ENCODE data around the gene CLEC16A. TPM values are rescaled to one million over a fixed set of nuclear protein-coding genes. Genes with fewer than 3 reads are reported as not detected.

CLEC16A gene
- total RNA-seq, 1 donor from 2014 or later, result 22.1 TPM

DNA sequence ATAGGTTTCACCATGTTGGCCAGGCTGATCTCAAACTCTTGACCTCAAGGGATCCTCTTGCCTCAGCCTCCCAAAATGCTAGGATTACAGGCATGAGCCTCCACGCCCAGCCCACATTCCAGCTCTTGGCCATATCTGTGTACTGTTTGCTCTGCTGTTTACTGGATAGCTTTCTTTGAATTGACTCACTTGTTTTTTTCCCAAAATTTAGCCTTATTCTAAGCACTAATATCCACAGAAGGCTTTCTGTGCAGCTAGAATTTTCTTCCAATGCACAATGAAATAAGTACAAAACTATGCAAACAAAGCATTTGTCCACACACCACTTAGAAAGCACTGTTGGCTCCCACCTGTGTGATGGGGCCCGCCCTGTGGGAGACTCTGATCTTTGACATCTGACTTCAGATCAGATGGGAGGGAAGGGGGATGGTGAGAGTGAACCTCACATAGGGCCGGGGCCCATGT is 72.2 kb downstream of the CLEC16A start:
- no peak for DNase-seq

DNA sequence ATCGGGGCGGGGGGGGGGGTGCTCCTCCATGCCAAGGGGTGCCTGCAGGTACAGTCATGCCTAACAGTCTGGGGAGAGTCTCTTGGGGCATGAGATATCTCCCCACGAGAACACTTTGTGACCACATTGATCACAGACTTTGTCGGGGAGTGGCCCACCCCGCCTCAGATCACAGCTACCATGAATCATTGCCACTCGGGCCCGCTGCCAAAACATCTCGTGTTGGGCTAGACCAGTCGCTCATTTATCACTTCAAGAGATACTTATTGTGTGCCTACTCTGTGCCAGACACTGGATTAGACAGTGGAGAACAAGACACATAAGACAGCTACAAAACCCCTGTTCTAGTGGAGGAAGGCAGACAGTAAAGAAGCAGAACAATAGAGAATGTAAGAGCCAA is 72.6 kb downstream of the CLEC16A start:
- DNase-seq, result no peak

DNA sequence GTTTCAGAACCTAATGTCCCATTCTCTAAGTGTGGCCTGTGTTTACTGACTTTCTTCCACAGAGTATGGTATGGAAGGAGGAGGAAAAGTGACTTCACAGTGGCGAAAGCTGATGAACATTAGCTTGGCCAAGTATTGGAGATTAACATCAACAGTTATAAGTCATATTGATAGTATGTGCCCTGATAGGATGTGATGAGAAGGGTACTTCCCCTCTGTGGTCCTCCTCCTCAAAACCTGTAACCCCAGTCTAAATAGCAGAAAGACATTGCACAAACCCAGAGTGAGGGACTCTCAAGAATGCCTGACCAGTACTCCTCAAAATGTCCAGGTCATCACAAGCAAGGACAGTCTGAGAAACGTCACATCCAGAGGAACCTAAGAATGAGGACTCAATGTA is 73.1 kb downstream of the CLEC16A start:
- no peak for DNase-seq

DNA sequence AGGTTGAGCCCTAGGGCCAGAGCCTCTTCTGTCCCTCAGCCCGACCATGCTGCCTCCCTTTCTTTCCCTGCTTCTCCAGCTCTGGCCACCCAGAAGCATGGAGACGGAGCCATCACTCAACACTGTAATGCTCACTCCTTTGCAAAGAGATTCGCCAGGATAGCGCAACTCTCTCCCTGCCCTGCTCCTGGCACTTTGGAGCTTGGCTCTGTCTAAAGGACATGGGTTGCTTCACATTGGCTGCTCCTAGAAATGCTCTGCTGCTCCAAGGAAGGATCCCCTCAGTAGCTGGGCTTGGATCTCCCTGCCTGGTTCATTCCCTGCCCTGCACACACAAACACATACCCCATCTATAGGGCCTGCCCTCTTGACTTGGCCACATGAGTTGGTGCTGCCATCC is 76.0 kb downstream of the CLEC16A start:
- peak; percentile 15 for DNase-seq

DNA sequence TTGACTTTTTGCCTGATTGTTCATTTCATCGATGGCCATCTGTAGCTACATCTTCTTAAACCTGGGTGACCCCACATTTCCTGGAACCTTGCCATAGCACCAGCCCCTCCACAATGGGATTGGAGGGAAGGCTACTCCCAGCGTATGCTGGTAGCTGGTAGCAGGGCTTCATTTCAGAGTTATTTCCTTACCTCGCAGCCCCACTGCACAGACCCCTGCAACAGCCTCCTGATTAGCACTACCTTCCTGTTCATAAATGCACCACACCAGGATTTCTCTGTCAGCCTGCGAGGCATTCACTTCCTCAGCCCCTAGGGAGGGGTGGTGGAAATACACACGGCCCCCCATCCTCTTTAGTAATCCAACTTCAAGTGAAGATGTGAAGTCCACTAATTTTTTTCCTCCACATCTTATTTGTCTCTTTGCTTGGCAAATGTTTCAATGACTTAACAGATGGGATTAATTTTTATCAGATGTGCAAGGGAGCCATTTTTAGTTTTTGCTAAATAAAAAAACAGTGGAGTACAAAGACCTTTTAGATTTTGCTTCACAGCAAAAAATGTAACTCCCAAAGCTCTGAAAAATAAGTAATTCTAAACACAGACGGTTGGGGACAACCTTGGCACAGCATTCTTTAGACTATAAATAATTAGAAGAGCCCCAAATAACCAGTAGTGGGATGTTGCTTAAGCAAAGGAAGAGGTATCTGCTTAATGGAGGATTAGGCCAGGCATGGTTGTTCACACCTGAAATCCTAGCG is 76.6 kb downstream of the CLEC16A start:
- DNase-seq, result peak; percentile 53

DNA sequence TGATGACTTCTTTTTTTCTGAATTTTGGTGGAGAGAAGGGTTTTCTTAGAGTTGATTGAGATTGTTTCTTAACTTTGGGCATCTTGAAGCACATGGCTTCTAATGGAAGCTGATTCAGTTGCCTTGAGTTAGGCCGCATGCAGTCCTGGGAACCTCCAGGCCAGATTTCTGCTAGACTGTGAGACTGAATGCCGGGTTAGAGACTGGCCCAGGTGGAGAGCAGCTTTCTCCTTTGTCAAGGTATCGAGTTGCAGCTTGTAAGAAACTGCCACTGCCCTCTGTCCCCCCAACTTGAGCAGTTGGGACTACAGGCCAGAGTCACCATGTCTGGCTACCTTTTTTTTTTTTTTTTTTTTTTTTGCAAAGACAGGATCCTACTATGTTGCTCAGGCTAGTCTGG is 77.6 kb downstream of the CLEC16A start:
- DNase-seq, result no peak

DNA sequence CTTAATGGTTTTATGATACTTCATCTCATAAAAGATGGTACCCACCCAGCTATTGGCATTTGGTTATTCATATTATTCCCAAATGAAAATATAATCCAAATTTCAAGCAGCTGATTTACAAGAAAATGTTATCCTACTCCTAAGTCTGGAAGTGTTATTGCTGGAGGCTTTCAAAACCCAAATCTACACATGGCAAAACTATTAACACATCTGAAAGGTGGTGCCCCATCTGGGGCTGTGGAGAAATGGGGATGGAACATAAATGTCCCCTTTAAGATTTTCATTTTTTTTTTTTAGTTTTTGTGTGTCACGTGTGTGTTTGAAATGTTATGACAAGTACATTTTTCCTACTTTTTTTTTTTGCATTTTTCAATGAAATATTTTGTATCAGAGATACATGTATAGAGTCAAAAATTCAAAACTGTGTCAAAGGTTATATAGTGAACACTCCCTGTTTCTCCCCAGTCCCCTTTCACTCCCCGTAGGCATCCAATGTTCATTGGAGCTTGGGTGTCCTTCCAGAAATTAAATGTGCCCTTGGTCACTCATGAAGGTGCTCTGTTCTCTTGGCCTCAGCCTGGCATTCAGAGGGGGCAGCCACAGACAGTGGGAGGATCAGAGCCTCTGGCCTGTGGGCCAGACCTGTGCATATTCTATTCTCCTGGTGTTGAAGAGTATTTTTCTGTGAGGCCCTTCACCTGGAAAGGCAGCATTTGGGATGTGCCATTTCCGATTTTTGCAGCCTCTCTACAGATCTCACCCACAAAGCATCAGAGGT is 79.1 kb downstream of the CLEC16A start:
- DNase-seq, result no peak

DNA sequence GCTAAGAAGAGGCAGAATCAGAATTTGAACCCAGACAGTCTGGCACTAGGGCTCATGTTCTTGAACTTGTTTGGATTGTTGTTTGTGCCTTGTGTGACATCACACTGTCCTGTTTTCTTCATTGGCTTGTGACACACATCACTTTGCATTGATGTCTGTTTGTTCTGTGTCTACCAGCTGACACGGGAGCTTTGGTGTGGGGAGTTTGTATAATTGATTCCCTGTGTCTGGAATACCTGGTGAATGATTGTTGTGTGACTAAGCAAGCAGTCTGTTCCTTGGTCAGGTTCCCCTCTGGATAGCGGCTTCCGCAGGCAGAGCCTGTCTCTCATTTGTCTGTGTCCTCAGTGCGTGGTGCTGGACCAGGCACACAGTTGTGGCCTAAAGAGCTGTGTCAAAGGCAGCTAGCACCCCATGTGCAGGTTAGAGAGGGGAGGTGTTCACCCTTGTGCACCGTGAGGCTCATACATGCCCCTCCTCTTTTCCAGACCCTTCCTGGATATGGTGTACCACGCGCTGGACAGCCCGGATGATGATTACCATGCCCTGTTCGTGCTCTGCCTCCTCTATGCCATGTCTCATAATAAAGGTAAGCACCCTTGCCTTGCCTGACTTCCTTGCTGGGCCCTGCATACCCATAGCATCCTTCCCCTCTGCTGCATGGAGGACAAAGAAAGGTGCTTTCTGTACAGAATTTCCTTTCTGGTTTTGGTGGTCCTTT is 80.1 kb downstream of the CLEC16A start:
- DNase-seq, result no peak

DNA sequence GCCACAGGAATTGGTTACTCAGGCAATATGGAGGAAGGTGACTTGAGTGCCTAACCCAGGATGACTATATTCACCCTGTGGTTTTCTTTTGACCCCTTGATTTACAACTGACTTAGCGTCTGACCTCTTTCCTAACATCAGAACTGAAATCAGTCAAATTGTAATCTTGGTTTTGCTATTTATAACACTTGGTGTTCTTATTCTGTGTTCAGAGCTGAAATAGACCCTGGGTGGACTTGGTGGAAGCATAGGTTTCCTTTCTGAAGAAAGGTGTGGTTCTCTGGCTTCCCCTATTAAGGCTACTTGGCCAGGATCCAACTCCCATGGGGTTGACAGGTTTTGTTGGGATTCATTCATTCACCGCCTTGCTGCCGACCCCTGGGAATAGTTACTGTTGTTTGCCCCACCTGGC is 80.8 kb downstream of the CLEC16A start:
- no peak for DNase-seq

DNA sequence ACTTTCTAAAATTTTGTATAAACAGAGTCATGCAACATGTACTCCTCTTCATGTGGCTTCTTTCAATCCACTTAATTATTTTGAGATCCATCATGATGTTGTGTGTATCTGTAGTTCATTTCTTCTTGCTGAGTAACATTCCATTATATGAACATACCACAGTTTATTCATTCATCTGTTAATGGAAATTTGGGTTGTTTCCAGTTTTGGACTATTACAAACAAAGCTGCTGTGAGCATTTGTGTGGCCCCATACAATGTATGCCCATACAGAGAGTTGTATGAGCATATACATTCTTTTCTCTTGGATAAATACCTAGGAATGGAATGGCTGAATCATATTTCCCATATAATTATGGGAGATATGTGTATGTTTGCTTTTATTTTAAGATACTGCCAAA is 85.6 kb downstream of the CLEC16A start:
- DNase-seq, result no peak

DNA sequence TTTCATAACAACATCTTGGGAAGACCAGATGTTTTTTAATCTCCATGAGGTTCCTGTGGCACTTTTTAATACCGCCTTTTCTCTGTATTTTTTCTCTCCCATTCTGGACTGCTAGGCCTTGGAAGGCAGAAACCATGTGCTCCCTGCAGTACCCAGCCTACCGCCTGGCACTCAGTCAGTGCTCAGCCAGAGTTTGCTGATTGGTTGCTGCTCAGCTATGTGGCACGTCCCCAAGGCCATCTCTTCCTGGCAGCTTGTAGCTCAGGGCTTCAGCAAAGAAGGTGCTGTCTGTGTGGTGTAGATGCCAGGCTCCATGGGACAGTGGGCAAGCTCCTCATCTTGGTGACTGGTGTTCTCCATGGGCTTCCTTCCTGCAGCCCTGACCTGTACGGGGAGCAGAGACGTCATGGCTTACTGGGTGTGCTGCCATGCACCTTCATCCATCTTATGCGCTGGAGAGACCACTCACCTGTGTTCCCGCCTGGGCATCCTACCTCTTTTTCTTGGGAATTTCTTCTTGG is 86.7 kb downstream of the CLEC16A start:
- DNase-seq, result no peak

DNA sequence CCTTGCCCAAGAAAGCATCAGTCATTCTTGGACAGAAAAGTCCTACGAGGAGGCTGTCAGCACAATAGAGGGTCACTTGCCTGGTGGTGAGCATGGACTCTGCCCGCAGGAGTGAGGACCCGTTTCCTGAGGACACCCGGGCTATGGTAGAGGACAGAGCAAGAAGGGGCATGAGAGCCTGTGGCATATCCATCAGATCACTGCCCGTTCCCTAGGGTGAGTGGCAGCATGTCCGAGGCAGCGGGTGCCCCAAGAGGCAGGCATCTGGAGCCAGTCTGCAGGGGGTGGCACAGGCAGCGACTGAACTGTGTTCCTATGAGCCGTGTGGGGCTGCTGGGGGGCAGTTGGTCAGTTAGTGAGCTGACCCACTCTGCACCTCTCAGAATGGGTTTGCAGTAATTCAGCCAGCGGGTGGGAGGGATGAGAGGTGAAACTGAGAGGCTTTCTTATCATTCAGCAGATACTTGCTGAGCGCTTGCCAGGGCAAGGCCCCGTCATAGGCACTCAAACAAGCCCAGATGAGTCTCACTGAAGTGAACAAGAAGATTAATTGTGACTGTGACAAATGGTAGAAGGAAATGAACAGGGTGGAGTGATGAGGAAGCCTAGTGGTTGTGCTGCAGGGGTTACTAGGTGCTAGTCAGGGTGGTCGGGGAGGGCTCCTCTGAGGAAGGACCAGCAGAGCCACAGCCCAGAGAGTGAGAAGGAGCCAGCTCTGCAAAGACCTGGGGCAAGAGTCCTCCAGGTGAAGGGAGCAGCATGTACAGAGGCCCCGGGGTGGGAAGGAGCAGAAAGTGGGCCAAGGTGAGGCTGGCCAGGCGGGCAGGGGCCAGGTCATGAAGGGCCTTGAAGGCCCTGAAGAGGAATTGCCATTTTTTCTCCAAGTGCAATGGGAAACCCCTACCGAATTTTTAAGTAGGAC is 87.9 kb downstream of the CLEC16A start:
- no peak for DNase-seq

DNA sequence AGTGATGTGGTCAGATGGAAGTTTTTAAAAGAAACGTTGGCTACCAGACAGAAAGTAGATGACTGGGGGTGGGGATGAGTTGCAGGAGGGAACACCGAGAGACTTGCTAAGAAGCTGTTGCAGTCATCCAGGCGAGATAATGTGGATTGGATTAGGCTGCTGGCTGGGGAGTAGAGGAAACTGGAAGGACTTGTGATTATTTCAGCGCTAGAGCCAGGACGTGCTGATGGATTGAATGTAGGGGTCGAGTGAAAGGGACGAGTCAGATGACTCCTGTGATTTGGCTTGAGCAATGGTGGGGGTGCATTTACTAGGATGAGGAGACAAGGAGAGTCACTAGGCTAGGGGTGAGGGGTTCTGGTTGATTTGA is 88.5 kb downstream of the CLEC16A start:
- peak; percentile 84 for DNase-seq

DNA sequence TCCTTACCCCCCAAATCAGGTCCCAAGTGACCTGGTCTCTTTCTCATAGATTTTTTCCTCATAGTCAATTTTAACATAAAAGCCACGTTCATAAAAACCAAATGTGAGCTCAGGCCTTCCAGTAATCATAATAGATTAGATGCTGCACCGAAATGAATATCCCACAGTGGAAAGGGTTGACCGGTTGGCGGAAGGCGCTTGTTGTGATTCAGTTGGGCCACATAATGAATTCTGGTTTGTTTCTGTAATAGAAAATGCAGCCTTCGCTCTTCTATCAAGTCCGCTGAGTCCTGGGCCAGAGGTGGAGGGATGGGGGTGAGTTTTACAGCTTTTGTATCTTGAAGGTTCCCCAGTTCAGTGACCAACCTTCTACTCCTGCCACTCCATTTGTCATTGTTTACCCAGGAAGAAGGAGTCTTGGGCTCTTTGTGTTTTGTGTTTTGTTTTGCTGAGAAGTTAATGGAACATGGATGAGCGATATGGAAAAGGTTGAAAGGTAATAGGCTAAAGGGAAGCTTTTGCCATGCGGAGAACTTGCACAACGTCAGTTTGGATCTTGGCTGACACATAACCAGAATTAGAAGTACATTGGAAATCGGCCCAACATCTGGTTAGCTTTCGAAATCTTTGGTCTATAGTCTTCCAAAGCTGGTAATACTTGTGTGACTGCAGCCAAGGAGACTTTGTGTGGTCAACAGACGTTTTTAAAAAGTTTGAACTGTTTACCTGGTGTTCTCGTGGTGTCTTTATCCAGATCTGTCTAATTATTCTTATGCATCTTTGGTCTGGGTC is 89.5 kb downstream of the CLEC16A start:
- DNase-seq, result peak; percentile 84

DNA sequence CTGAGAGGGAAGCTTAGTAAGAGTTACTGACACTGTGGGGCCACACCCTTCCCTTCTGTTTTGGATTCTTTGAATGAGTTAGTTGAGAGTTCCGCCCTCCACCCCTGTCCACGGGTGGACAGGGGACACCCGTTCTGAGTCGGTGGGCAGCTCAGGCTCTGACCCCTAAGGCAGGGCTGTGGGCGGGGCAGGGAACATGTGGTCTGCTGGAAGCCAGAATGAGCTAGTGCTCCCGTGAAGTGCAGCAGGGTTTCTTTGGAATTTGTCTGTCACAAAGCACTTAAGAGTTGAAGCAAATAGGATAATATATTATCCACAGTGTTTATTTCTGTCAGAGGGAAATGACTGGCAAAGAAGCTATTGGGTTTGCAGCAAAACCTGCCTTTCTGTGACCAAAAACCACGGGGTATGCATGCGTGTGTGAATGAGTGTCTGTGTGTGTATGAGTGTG is 90.1 kb downstream of the CLEC16A start:
- DNase-seq, result peak; percentile 52

DNA sequence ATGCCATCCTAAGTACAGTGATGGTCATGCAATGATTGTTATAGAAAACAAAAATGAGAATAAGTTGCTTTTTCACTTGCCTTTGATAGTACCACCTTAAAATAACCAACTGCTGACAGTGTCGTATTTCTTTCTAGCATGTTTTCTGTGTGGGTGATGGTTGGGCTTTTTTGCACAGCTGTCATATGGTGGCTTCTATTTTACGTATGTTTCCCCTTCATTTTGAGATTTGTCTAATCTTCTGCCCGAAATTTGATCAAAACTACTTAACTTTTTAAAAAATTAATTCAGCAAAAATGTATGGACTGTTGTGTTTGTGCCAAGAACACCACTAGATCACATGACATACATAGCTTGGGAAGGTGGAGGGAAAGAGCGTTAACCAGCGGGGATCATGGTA is 90.7 kb downstream of the CLEC16A start:
- no peak for DNase-seq

DNA sequence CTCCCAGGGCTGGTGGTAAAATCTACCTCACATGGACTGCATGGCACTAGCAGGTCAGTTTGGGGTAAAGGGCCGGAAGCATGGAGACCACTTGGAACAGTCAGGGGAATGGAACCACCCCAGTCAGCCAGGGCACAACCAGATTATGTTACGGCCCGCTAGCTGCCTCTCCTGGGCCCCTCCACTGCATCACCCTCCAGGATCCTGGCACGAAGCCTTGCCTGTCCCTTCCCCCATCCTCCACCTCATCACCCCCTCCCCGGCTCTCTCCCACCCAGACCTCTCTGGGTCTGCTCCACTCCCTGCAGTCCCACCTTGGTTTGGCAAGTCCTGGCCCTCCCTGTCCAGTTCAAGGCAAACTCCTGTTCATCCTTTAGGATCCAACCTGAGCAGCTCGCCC is 91.7 kb downstream of the CLEC16A start:
- DNase-seq, result no peak

DNA sequence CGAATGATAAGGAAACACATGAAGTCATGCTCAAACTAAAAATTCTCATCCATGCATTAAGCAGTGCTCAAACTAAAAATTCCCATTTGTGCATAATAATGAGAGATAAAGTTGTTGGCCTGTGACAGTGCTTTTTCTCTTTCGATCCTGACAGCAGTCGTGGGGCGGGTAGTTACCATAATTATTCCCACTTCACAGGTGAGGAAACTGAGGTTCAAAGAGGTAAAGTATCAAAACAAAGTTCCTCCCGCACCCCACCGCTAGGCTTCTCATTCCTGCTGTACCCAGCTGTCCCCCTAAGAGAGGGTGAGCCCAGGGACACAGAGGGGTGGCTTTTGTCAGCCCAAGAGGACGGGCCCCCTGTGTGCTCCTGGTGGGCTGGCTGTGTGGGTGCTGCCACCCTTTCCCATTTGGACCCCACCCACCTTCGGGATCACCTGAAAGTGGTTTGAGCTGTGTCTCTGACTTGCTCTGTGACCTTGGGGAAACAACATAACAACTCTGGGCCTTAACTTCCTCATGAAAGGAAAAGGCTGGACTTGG is 92.6 kb downstream of the CLEC16A start:
- DNase-seq, result no peak

DNA sequence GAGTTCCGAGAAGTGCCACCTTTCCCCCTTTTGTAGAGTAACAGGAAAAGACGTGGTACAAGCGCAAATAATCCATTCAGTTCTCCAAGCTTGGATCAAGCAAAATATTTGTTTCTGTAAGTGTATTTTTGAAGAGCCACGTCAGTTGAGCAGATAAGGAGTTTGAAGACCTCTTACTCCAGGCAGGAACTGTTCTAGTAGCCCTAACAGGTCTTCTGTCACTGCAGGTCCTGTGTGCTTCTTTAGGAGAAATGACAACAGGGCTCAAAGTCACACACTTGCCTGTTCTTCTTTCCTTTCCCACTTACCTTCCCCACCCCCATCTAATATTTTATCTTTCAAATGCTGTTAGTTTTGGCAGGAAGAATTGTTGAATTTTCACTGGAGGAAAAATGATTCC is 93.9 kb downstream of the CLEC16A start:
- DNase-seq, result no peak

DNA sequence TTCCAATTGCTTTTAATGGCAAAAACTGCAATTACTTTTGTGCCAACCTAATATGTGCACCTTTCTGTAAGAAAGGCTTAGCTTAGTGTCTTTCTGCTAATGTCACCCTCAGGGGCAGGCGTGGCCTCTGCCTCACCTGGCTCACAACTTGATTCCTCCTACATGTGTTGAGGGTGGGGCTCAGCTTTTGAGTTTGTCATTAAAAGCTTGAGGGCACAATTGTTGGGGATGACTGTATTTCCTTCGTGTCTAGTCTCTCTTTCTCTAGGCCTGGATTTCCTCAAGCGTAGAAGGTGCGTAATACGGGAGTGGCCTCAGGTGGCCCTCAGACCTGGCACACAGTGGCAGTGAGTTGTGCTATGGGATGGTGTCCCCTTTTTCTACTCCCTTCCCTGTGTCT is 94.4 kb downstream of the CLEC16A start:
- DNase-seq, result no peak

DNA sequence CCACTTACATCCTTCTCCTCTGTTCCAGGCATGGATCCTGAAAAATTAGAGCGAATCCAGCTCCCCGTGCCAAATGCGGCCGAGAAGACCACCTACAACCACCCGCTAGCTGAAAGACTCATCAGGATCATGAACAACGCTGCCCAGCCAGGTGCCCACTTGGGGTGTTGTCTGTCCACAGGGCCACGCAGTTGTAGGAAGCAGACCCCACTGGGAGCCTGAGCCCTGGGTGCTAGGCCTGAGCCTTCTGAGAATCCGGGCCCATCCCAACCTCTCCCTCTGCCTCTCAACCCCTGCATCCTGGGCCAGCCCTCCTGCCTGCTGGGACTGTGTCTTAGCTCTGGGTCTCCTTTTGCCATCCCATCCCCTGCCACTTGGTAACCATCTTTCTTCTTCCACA is 95.4 kb downstream of the CLEC16A start:
- no peak for DNase-seq
